ENCODE data around the gene CMSS1.

CMSS1 gene

GRCh38 chr3:100114413-100115030 is 296.9 kb downstream of the CMSS1 start, which contains the start of gene FILIP1L:
Gene FILIP1L, minus strand, starts transcription at chr3:100114501.
- no peak for DNase-seq

GRCh38 chr3:100117093-100117492 is 299.4 kb downstream of the CMSS1 start:
- DNase-seq, result no peak

- DNase-seq, result no peak
Observed at GRCh38 chr3:100120012-100120411, 302.4 kb downstream of the CMSS1 start.

- no peak for DNase-seq
Observed at GRCh38 chr3:100120693-100121092, 303.0 kb downstream of the CMSS1 start.

GRCh38 chr3:100122321-100122720 is 304.7 kb downstream of the CMSS1 start:
- DNase-seq, result no peak

GRCh38 chr3:100123112-100123511 is 305.4 kb downstream of the CMSS1 start:
- no peak for DNase-seq

GRCh38 chr3:100124201-100124761 is 306.6 kb downstream of the CMSS1 start:
- DNase-seq, result no peak

GRCh38 chr3:100125161-100125938 is 307.7 kb downstream of the CMSS1 start:
- no peak for DNase-seq

GRCh38 chr3:100127792-100128191 is 310.1 kb downstream of the CMSS1 start:
- no peak for DNase-seq

- no peak for DNase-seq
Observed at GRCh38 chr3:100128565-100128964, 310.9 kb downstream of the CMSS1 start.

- DNase-seq, result no peak
Observed at GRCh38 chr3:100129941-100130340, 312.3 kb downstream of the CMSS1 start.

- DNase-seq, result no peak
Observed at GRCh38 chr3:100131241-100131640, 313.6 kb downstream of the CMSS1 start.

GRCh38 chr3:100136921-100137320 is 319.3 kb downstream of the CMSS1 start:
- no peak for DNase-seq

- no peak for DNase-seq
Observed at GRCh38 chr3:100140976-100141375, 323.3 kb downstream of the CMSS1 start.

- no peak for DNase-seq
Observed at GRCh38 chr3:100141586-100141985, 323.9 kb downstream of the CMSS1 start.

- no peak for DNase-seq
Observed at GRCh38 chr3:100144255-100144866, 326.7 kb downstream of the CMSS1 start.

GRCh38 chr3:100149130-100149529 is 331.5 kb downstream of the CMSS1 start:
- DNase-seq, result no peak

GRCh38 chr3:100149713-100150415 is 332.2 kb downstream of the CMSS1 start:
- no peak for DNase-seq

GRCh38 chr3:100150473-100150872 is 332.8 kb downstream of the CMSS1 start:
- DNase-seq, result no peak

GRCh38 chr3:100151024-100151707 is 333.5 kb downstream of the CMSS1 start:
- no peak for DNase-seq

- DNase-seq, result no peak
Observed at GRCh38 chr3:100154171-100154570, 336.5 kb downstream of the CMSS1 start.

- no peak for DNase-seq
Observed at GRCh38 chr3:100155128-100155527, 337.5 kb downstream of the CMSS1 start.

Data from GOT3 (cell line).